ENCODE measurements around the gene RPL23. TPM values are rescaled to one million over a fixed set of nuclear protein-coding genes. Genes with fewer than 3 reads are reported as not detected.

Gene RPL23
- total RNA-seq, 1 donor from 2014 or later = 3,404 TPM

- peaks cover 71% of the 10 kb centered on the region for H3F3A ChIP-seq (ENCODE audit: low read depth)
- no peak for TF ChIP-seq EZH2phosphoT487 (IDR thresholded peaks at IDR 0.05)
- TF ChIP-seq EZH2 (IDR thresholded peaks at IDR 0.05) = no peak
- no peak for TF ChIP-seq CTCF (IDR thresholded peaks at IDR 0.05)
- H3K4me1 Mint-ChIP-seq = peaks cover 39% of the 10 kb centered on the region
- peak overlapping the region; percentile 60 for H3K4me3 ChIP-seq
- H4K20me1 ChIP-seq (ENCODE audit: low read depth) = peaks cover 45% of the 10 kb centered on the region
- H3K9me3 ChIP-seq (ENCODE audit: low read depth) = no peaks in the 10 kb centered on the region
- DNase-seq (ENCODE audit: low spot score) = no peak
- no peaks in the 10 kb centered on the region for H3K9me3 Mint-ChIP-seq
- H3K27me3 Mint-ChIP-seq (ENCODE audit: insufficient read depth, low read depth) = peaks cover 8% of the 10 kb centered on the region
- H3K4me2 ChIP-seq = peak overlapping the region; percentile 86
- no peak overlapping the region for H2AFZ ChIP-seq (replicated peaks)
- peaks cover 45% of the 10 kb centered on the region for H3K79me2 ChIP-seq (ENCODE audit: low read depth)
- H3K27ac ChIP-seq = no peak overlapping the region
- no peak overlapping the region for H3K27ac Mint-ChIP-seq
- H3K9ac ChIP-seq = peak overlapping the region; percentile 97
- H3K4me3 Mint-ChIP-seq = peak overlapping the region; percentile 99
- H3K36me3 ChIP-seq = peaks cover 36% of the 10 kb centered on the region
- peaks cover 37% of the 10 kb centered on the region for H3K36me3 Mint-ChIP-seq
- no peaks in the 10 kb centered on the region for H3K27me3 ChIP-seq
- H3K4me1 ChIP-seq = peaks cover 14% of the 10 kb centered on the region
Observed at GRCh38 chr17:38851434-38851833, 2.1 kb downstream of the RPL23 start.

- peaks cover 39% of the 10 kb centered on the region for H3K4me1 Mint-ChIP-seq
- H3K27ac ChIP-seq = no peak overlapping the region
- no peak overlapping the region for H3K9ac ChIP-seq
- H3K27me3 Mint-ChIP-seq (ENCODE audit: insufficient read depth, low read depth) = peaks cover 8% of the 10 kb centered on the region
- peaks cover 14% of the 10 kb centered on the region for H3K4me1 ChIP-seq
- H2AFZ ChIP-seq (replicated peaks) = no peak overlapping the region
- H3K4me2 ChIP-seq = peak overlapping the region; percentile 86
- no peak overlapping the region for H3K27ac Mint-ChIP-seq
- H3F3A ChIP-seq (ENCODE audit: low read depth) = peaks cover 77% of the 10 kb centered on the region
- peaks cover 36% of the 10 kb centered on the region for H3K36me3 ChIP-seq
- no peaks in the 10 kb centered on the region for H3K9me3 ChIP-seq (ENCODE audit: low read depth)
- TF ChIP-seq EZH2phosphoT487 (IDR thresholded peaks at IDR 0.05) (no peak), EZH2 (IDR thresholded peaks at IDR 0.05) (no peak), CTCF (IDR thresholded peaks at IDR 0.05) (no peak)
- peak overlapping the region; percentile 69 for H3K4me3 Mint-ChIP-seq
- H3K27me3 ChIP-seq = no peaks in the 10 kb centered on the region
- H4K20me1 ChIP-seq (ENCODE audit: low read depth) = peaks cover 45% of the 10 kb centered on the region
- H3K36me3 Mint-ChIP-seq = peaks cover 37% of the 10 kb centered on the region
- H3K4me3 ChIP-seq = peak overlapping the region; percentile 60
- H3K79me2 ChIP-seq (ENCODE audit: low read depth) = peaks cover 45% of the 10 kb centered on the region
- no peak for DNase-seq (ENCODE audit: low spot score)
- no peaks in the 10 kb centered on the region for H3K9me3 Mint-ChIP-seq
Observed at GRCh38 chr17:38850374-38850773, 3.1 kb downstream of the RPL23 start.

GRCh38 chr17:38848939-38849605, 4.4 kb downstream of the RPL23 start:
- H3K4me1 Mint-ChIP-seq = peaks cover 39% of the 10 kb centered on the region
- Histone ChIP-seq H3K4me3 (no peak overlapping the region), H3K4me1 (peaks cover 14% of the 10 kb centered on the region), H4K20me1 (ENCODE audit: low read depth) (peaks cover 45% of the 10 kb centered on the region), H3K27ac (no peak overlapping the region), H3K9me3 (ENCODE audit: low read depth) (no peaks in the 10 kb centered on the region), H3K9ac (no peak overlapping the region), H2AFZ (replicated peaks) (no peak overlapping the region), H3F3A (ENCODE audit: low read depth) (peaks cover 84% of the 10 kb centered on the region), H3K79me2 (ENCODE audit: low read depth) (peaks cover 45% of the 10 kb centered on the region), H3K4me2 (no peak overlapping the region), H3K27me3 (no peaks in the 10 kb centered on the region), H3K36me3 (peaks cover 36% of the 10 kb centered on the region)
- no peak overlapping the region for H3K4me3 Mint-ChIP-seq
- H3K27ac Mint-ChIP-seq = no peak overlapping the region
- peaks cover 8% of the 10 kb centered on the region for H3K27me3 Mint-ChIP-seq (ENCODE audit: insufficient read depth, low read depth)
- DNase-seq (ENCODE audit: low spot score) = no peak
- no peaks in the 10 kb centered on the region for H3K9me3 Mint-ChIP-seq
- no peak for TF ChIP-seq EZH2 (IDR thresholded peaks at IDR 0.05)
- no peak for TF ChIP-seq EZH2phosphoT487 (IDR thresholded peaks at IDR 0.05)
- TF ChIP-seq CTCF (IDR thresholded peaks at IDR 0.05) = no peak
- H3K36me3 Mint-ChIP-seq = peaks cover 39% of the 10 kb centered on the region

All from neural progenitor cell (in vitro differentiated cells).